Right lobe of liver (tissue), 6 donors: ENCODE data around the gene PDE6H. TPM values are rescaled to one million over a fixed set of nuclear protein-coding genes. Genes with fewer than 3 reads are reported as not detected.

Source experiments
- ATAC-seq, 4 donors: fragments of 200-7000 bp; cut with Tn5 transposase; one replicate each; pipeline ENCODE4 v1.9.1; 2020; ENCODE audit warnings: mild to moderate bottlenecking in 4 of 4, moderate library complexity in 4 of 4
- DNase-seq, 3 donors: peaks; one replicate each; pipeline ENCODE4 v3.0.0-alpha.2; 2020
- H3K27ac ChIP-seq, 3 donors: fragments of 200-600 bp; one replicate each; pipeline ENCODE4 v1.8.0; 2022
- H3K27me3 ChIP-seq, 2 donors: fragments of 200-600 bp; one replicate each; pipeline ENCODE4 v1.8.0; 2022
- H3K36me3 ChIP-seq, 4 donors: fragments of 200-600 bp; sonication (generic) in 1 of 4; one replicate each; pipeline versions ENCODE4 v1.5.1 to v1.8.0; 2017 to 2022; ENCODE audit warnings: control low read depth in 1 of 4
- H3K4me1 ChIP-seq, 4 donors: fragments of 200-600 bp; sonication (generic) in 1 of 4; one replicate each; pipeline versions ENCODE4 v1.5.1 to v1.8.0; 2017 to 2022; ENCODE audit warnings: control low read depth in 1 of 4
- H3K4me3 ChIP-seq, 3 donors: fragments of 200-600 bp; one replicate each; pipeline ENCODE4 v1.8.0; 2022
- H3K9me3 ChIP-seq, 4 donors: fragments of 200-600 bp; sonication (generic) in 1 of 4; one replicate each; pipeline versions ENCODE4 v1.5.1 to v1.8.0; 2017 to 2022; ENCODE audit warnings: control low read depth in 1 of 4
- POLR2A ChIP-seq: fragments of 450-650 bp; IDR thresholded peaks from one replicate; pipeline ENCODE4 v1.6.1; 2017; ENCODE audit warnings: antibody characterized with exemption, mild to moderate bottlenecking
- WGBS: methylation state at CpG from one replicate; pipeline ENCODE4 v1.1.6; 2018; ENCODE audit warnings: low coverage, low lambda C conversion rate; ENCODE audit not compliant: insufficient coverage; ENCODE audit errors: missing lambda C conversion rate; 5-methylcytosine and 5-hydroxymethylcytosine counted together
- intact Hi-C, 2 donors: fragments of 100-400 bp; cut with DNase I; formaldehyde crosslinking; loops; one replicate each; pipeline versions ENCODE4 v1.11.2 to v1.14.1; 2022
- total RNA-seq, 6 experiments: library from RNA; depleted of rRNA in 2 of 6; stranded (reverse); fragments of >200 nt in 2 of 6; fragmentation: NEBNext Ultra II Directional in 3 of 6; extraction: Animal tissue kit (Norgen Biotek cat#: 25700) in 3 of 6; gene quantifications; one replicate each; pipeline versions ENCODE4 v1.1.0 to v1.2.4, GENCODE V29; 2016 to 2023
- TF ChIP-seq, protein P1 (sequence below), 4 donors: fragments of 200-600 bp in 3 of 4; fragments of 450-650 bp in 1 of 4; IDR thresholded peaks; one replicate each; pipeline versions ENCODE4 v1.5.1 to v1.8.0; 2016 to 2022; ENCODE audit warnings: antibody characterized with exemption in 4 of 4, mild to moderate bottlenecking in 2 of 4
- donor health status: DM: no; HTN: yes; CAD: no.
- donor health status: DM: no; HTN: no; CAD: no.
- donor health status: DM: no; HTN: no; CAD: no.
- donor health status: DM: no; HTN: yes; CAD: no.
- donor health status: DM: no; HTN: yes; CAD: no.

The PDE6H gene
- total RNA-seq, 6 experiments from 2014 or later: not detected

GRCh38 chr12:14954269-14954668 is 18.6 kb upstream of the PDE6H start:
- 80% methylated on average over 2 of the region's 4 CpGs for WGBS
- Histone ChIP-seq H3K9me3 (no peaks in the 10 kb centered on the region), H3K4me1 (no peaks in the 10 kb centered on the region), H3K4me3 (no peak overlapping the region), H3K27ac (no peak overlapping the region), H3K36me3 (peaks cover 0 to 8% (median 2%) of the 10 kb centered on the region in 4 donors), H3K27me3 (no peaks in the 10 kb centered on the region)
- DNase-seq (no peak), ATAC-seq (no peak)
- no peak for TF ChIP-seq POLR2A
- TF ChIP-seq, protein P1, sequence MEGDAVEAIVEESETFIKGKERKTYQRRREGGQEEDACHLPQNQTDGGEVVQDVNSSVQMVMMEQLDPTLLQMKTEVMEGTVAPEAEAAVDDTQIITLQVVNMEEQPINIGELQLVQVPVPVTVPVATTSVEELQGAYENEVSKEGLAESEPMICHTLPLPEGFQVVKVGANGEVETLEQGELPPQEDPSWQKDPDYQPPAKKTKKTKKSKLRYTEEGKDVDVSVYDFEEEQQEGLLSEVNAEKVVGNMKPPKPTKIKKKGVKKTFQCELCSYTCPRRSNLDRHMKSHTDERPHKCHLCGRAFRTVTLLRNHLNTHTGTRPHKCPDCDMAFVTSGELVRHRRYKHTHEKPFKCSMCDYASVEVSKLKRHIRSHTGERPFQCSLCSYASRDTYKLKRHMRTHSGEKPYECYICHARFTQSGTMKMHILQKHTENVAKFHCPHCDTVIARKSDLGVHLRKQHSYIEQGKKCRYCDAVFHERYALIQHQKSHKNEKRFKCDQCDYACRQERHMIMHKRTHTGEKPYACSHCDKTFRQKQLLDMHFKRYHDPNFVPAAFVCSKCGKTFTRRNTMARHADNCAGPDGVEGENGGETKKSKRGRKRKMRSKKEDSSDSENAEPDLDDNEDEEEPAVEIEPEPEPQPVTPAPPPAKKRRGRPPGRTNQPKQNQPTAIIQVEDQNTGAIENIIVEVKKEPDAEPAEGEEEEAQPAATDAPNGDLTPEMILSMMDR (IDR thresholded peaks at IDR 0.05): no peak
- intact Hi-C loops: no loop called here

DNA sequence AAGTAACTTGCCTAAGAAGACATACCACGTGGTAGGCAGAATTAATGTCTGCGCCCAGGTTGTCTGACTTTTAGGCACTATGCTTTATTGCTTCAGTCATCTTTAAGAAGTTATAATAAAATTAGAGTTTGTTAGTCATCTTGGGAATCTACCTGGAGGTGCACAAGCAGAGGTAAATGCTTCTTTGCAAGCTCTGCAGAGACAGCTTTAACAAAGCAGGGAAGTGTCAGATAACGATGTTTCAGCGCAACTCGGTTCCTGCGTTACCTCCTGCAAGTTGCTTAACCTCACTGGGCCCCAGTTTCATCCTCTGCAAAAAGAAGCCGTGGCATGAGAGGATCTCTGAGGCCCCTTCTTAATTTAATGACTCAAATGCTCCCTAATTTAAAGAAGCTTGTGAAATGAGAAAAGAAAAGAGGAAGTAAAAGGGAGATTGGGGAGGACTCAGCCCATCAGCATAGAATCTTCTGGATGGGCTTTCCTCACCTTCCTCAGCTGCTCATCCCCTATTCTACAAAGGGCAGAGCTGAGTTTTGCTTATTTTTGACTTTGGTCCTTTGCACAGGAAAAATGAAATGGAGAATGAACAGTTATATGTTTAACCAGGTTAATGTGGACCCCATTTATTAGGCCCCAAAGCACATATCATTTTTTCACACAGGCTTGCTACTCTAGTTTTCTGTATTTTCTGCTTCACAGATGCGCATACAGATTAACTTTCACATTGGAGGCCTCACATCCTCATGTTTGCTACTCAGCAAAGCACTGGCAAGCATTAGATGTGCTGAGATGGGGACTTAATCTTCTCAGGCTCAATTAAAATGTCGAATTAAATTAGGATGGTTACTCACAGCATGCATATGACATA is 16.6 kb upstream of the PDE6H start:
- Histone ChIP-seq H3K4me1 (no peaks in the 10 kb centered on the region), H3K9me3 (no peaks in the 10 kb centered on the region), H3K27ac (peak overlapping the region in 2 of 3 donors; percentile 6 to 15), H3K27me3 (no peaks in the 10 kb centered on the region), H3K36me3 (no peaks in the 10 kb centered on the region), H3K4me3 (no peak overlapping the region)
- WGBS: 40% methylated on average over 9 of the region's 9 CpGs
- DNase-seq (no peak), ATAC-seq (peak in 1 of 4 donors; percentile 9)
- intact Hi-C loops: no loop called here
- TF ChIP-seq, protein P1 (IDR thresholded peaks at IDR 0.05): no peak
- no peak for TF ChIP-seq POLR2A

- ATAC-seq (no peak), DNase-seq (no peak)
- H3K4me3 ChIP-seq: no peak overlapping the region
- intact Hi-C loops: no loop called here
- peak overlapping the region in 2 of 3 donors; percentile 15 to 66 for H3K27ac ChIP-seq
- H3K9me3 ChIP-seq: no peaks in the 10 kb centered on the region
- no peaks in the 10 kb centered on the region for H3K4me1 ChIP-seq
- WGBS: 30% methylated on average over 2 of the region's 2 CpGs
- no peaks in the 10 kb centered on the region for H3K36me3 ChIP-seq
- H3K27me3 ChIP-seq: no peaks in the 10 kb centered on the region
- TF ChIP-seq, protein P1 (IDR thresholded peaks at IDR 0.05): no peak
- TF ChIP-seq POLR2A: no peak
These were observed 15.9 kb upstream of the PDE6H start for GRCh38 chr12:14956905-14957304.

DNA sequence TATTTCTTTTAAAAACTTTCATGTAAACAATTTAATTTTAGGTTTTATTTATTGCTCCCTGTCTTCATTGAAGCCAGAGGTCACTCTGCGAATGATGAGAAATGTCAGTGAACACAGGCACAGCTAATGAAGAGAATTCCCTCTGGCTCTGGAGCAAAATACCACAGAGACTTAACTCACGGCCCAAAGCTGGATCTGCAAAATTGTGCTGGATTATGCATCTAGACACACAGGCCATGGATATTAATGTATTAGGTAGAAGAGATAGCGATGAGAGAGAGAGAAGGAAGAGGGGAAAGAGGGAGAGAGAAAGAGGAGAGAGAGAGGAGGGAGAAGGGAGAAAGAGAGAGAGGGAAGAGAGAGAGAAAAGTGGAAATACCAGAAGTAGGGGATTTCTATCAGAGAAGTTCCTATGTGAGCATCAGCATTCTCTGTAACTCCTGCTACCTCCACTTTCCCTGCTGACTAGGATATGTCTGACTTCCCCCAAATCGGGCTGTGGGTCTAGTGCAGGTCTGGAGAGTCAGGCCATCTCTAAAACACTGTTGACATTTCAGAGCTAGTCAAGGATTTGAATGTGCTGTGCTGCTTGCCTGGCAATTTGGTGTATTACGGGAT is 15.2 kb upstream of the PDE6H start:
- H3K4me3 ChIP-seq: no peak overlapping the region
- intact Hi-C loops: no loop called here
- DNase-seq: no peak
- WGBS: 31% methylated on average over 4 of the region's 5 CpGs
- ATAC-seq: peak in 2 of 4 donors; percentile 6 to 7
- H3K4me1 ChIP-seq: no peaks in the 10 kb centered on the region
- H3K36me3 ChIP-seq: no peaks in the 10 kb centered on the region
- H3K27me3 ChIP-seq: no peaks in the 10 kb centered on the region
- H3K27ac ChIP-seq: peak overlapping the region in 2 of 3 donors; percentile 32 to 66
- TF ChIP-seq POLR2A: no peak
- TF ChIP-seq, protein P1 (IDR thresholded peaks at IDR 0.05): no peak
- H3K9me3 ChIP-seq: no peaks in the 10 kb centered on the region
